Astrocyte (in vitro differentiated cells and primary cell): ENCODE results near the gene HSPA4L. TPM values are rescaled to one million over a fixed set of nuclear protein-coding genes. Genes with fewer than 3 reads are reported as not detected.

Experiments used
- DNase-seq: peaks from one replicate; pipeline ENCODE4 v3.0.0-alpha.2; 2010; ENCODE audit warnings: low read depth
- FAIRE-seq: peaks from 2 replicates; lab custom pipeline; 2011; peaks lifted over from hg19 to GRCh38; lab: Jason Lieb, UNC
- H2AFZ ChIP-seq: 2 replicates; pipeline ENCODE4 v1.6.0; 2012; ENCODE audit warnings: low read depth, low read length, inconsistent platforms
- H3K27ac ChIP-seq: 2 replicates; pipeline ENCODE4 v1.5.1; 2011; ENCODE audit warnings: low read depth, low read length, inconsistent platforms
- H3K27me3 ChIP-seq: 2 replicates; pipeline ENCODE4 v1.6.0; 2011; ENCODE audit warnings: low read length, inconsistent platforms; ENCODE audit not compliant: insufficient read depth
- H3K36me3 ChIP-seq: 2 replicates; pipeline ENCODE4 v1.5.1; 2011; ENCODE audit warnings: low read length, inconsistent platforms; ENCODE audit not compliant: insufficient read depth
- H3K4me1 ChIP-seq: 2 replicates; pipeline ENCODE4 v1.5.1; 2011; ENCODE audit warnings: low read length, inconsistent platforms; ENCODE audit not compliant: insufficient read depth
- H3K4me2 ChIP-seq: 2 replicates; pipeline ENCODE4 v1.6.0; 2012; ENCODE audit warnings: low read length, inconsistent platforms
- H3K4me3 ChIP-seq: 2 replicates; pipeline ENCODE4 v1.5.1; 2011; ENCODE audit warnings: low read depth, mild to moderate bottlenecking, low read length, inconsistent platforms; ENCODE audit not compliant: insufficient read depth
- H3K79me2 ChIP-seq: 2 replicates; pipeline ENCODE4 v1.6.0; 2012; ENCODE audit warnings: mild to moderate bottlenecking, low read length, inconsistent platforms; ENCODE audit not compliant: insufficient read depth
- H3K9ac ChIP-seq: 2 replicates; pipeline ENCODE4 v1.6.0; 2012; ENCODE audit warnings: mild to moderate bottlenecking, low read length, inconsistent platforms
- H3K9me3 ChIP-seq: 2 replicates; pipeline ENCODE4 v1.5.1; 2012; ENCODE audit warnings: low read depth, mild to moderate bottlenecking, low read length, inconsistent platforms; ENCODE audit not compliant: insufficient read depth
- H4K20me1 ChIP-seq: 2 replicates; pipeline ENCODE4 v1.6.0; 2012; ENCODE audit warnings: low read length, inconsistent platforms; ENCODE audit not compliant: insufficient read depth
- H3K27ac Mint-ChIP-seq: one replicate; pipeline ENCODE4 v1.8.0; 2021; ENCODE audit warnings: mild to moderate bottlenecking, mixed read lengths; ENCODE audit not compliant: unreplicated experiment
- H3K27me3 Mint-ChIP-seq: one replicate; pipeline ENCODE4 v1.8.0; 2021; ENCODE audit warnings: low read depth, mixed read lengths; ENCODE audit not compliant: unreplicated experiment
- H3K36me3 Mint-ChIP-seq: one replicate; pipeline ENCODE4 v1.8.0; 2021; ENCODE audit warnings: low read depth, mixed read lengths; ENCODE audit not compliant: unreplicated experiment
- H3K4me1 Mint-ChIP-seq: one replicate; pipeline ENCODE4 v1.8.0; 2021; ENCODE audit warnings: low read depth, mixed read lengths; ENCODE audit not compliant: unreplicated experiment
- H3K4me3 Mint-ChIP-seq: one replicate; pipeline ENCODE4 v1.8.0; 2021; ENCODE audit warnings: mild to moderate bottlenecking, moderate library complexity, mixed read lengths; ENCODE audit not compliant: unreplicated experiment
- H3K9me3 Mint-ChIP-seq: one replicate; pipeline ENCODE4 v1.8.0; 2021; ENCODE audit warnings: mild to moderate bottlenecking, mixed read lengths; ENCODE audit not compliant: unreplicated experiment
- CTCF ChIP-seq: IDR thresholded peaks from 2 replicates; pipeline ENCODE4 v1.5.1; 2011; ENCODE audit warnings: low read depth, mild to moderate bottlenecking, inconsistent platforms, low read length, moderate library complexity; ENCODE audit not compliant: insufficient read depth
- EZH2 ChIP-seq: IDR thresholded peaks from 2 replicates; pipeline ENCODE4 v1.6.1; 2012; ENCODE audit warnings: mild to moderate bottlenecking, low read length, inconsistent platforms; ENCODE audit not compliant: insufficient read depth
- total RNA-seq: library from RNA; stranded (reverse); gene quantifications from 2 replicates; pipeline ENCODE4 v1.2.1, GENCODE V29; 2021

Gene HSPA4L
- total RNA-seq, 1 donor from 2014 or later: 8.9 TPM

DNA sequence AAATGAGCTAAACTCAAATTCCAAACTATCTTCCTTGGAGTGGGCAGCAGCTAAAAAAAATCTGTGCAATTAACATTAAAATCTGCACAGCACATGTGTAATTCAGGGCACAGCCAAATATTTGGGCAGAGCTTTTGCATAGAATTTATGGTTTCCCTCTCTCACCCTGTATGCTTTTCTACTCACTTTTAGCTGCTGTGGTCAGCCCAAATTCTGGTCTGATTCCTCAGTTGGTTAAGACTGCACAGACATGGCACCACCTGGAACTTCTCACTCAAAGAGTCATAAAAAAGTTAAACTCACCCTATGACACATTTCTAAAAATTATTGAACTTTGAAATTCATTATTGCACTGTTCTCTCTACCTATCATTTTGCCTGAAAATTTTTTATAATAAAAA, 93.7 kb downstream of the HSPA4L start:
- no peak overlapping the region for H3K27ac Mint-ChIP-seq
- H3K36me3 Mint-ChIP-seq: no peaks in the 10 kb centered on the region
- no peak overlapping the region for H3K4me3 Mint-ChIP-seq
- H3K4me3 ChIP-seq: no peak overlapping the region
- no peaks in the 10 kb centered on the region for H3K27me3 ChIP-seq
- no peak for TF ChIP-seq CTCF
- TF ChIP-seq EZH2: no peak
- peaks cover 3% of the 10 kb centered on the region for H3K9me3 Mint-ChIP-seq
- FAIRE-seq (no peak), DNase-seq (no peak)
- H3K4me1 Mint-ChIP-seq: peaks cover 9% of the 10 kb centered on the region
- H3K27me3 Mint-ChIP-seq: no peaks in the 10 kb centered on the region
- no peaks in the 10 kb centered on the region for H4K20me1 ChIP-seq
- H3K9ac ChIP-seq: no peak overlapping the region
- no peak overlapping the region for H3K4me2 ChIP-seq
- no peaks in the 10 kb centered on the region for H3K9me3 ChIP-seq
- H3K36me3 ChIP-seq: no peaks in the 10 kb centered on the region
- H3K27ac ChIP-seq: no peak overlapping the region
- H3K4me1 ChIP-seq: peaks cover 6% of the 10 kb centered on the region
- H3K79me2 ChIP-seq: peaks cover 5% of the 10 kb centered on the region
- no peak overlapping the region for H2AFZ ChIP-seq

DNA sequence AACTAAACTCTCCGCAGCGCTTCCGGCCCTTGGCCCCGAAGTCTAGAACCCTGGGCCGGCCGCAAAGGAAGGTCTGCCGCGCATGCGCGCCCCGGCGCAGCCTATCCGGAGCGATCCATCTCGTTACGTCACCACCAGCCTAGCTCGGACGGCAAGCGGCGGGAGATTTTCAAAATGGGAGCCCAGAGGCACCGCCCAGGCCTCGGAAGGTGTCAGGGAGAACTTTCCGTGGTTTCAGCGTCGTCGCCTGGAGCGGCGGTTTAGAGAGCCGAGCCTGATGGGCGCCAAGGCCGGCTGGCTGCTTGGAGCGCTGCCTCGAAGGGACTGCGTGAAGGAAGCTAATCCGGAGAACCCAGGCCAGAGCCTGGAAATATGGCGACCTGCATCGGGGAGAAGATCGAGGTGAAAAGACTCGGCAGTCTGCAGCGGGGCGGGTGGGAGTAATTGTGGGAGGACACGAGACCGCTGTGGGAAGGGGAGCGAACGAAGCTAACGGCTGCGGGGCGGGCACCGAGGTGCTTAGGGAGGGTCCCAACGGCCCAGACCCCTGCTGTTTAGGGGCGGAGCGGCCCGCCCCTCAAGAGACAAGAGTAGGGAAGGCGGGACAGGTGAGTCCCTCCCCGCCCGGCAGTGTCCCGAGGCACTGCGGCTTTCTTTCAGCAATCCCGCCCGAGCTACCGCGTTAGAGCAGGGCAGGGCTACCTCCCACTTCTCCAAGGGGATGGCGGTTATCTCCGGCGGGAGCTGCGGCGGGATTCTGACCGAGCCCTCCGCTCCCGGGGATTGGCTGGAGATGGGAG, 98.8 kb downstream of the HSPA4L start, which contains the start of gene PLK4:
Gene PLK4 (plus strand): TSS at position 131 of the 800 bp plus-strand sequence. CDS start 242 bp downstream, at position 373.
- no peak for FAIRE-seq
- H3K27me3 Mint-ChIP-seq: no peaks in the 10 kb centered on the region
- H3K4me3 ChIP-seq: peak within 1 kb of the TSS; percentile 94
- H3K27ac Mint-ChIP-seq: peak within 1 kb of the TSS; percentile 97
- peaks cover 5% of the 10 kb centered on the region for H3K36me3 ChIP-seq
- H3K27ac ChIP-seq: peak within 1 kb of the TSS; percentile 93
- peak; percentile 77 for DNase-seq
- H4K20me1 ChIP-seq: no peaks in the 10 kb centered on the region
- H3K27me3 ChIP-seq: no peaks in the 10 kb centered on the region
- H3K9me3 ChIP-seq: no peaks in the 10 kb centered on the region
- H3K4me1 Mint-ChIP-seq: peaks cover 3% of the 10 kb centered on the region
- peak within 1 kb of the TSS; percentile 100 for H2AFZ ChIP-seq
- peak within 1 kb of the TSS; percentile 95 for H3K9ac ChIP-seq
- no peaks in the 10 kb centered on the region for H3K36me3 Mint-ChIP-seq
- no peaks in the 10 kb centered on the region for H3K4me1 ChIP-seq
- H3K4me2 ChIP-seq: peak within 1 kb of the TSS; percentile 87
- H3K79me2 ChIP-seq: peaks cover 30% of the 10 kb centered on the region
- no peak for TF ChIP-seq EZH2
- TF ChIP-seq CTCF: no peak
- H3K9me3 Mint-ChIP-seq: no peaks in the 10 kb centered on the region
- peak within 1 kb of the TSS; percentile 99 for H3K4me3 Mint-ChIP-seq

DNA sequence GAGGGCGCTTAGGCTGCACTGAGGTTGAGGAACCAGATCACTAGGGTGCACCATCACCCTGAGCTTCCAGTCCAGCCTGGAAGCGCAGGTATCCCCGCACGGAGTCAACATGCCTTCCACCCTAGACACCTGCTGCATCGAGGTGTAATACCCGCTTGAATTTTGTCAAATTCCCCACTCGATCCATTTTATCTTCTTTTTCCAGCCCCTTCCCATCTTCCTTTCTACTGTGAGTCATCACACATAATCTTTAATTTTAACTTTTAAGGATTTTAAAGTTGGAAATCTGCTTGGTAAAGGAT, 99.4 kb downstream of the HSPA4L start:
- Histone ChIP-seq H3K79me2 (peaks cover 30% of the 10 kb centered on the region), H3K36me3 (peaks cover 6% of the 10 kb centered on the region), H2AFZ (peak overlapping the region; percentile 100), H3K27ac (peak overlapping the region; percentile 93), H3K4me2 (peak overlapping the region; percentile 87), H3K4me1 (no peaks in the 10 kb centered on the region), H3K9me3 (no peaks in the 10 kb centered on the region), H3K27me3 (no peaks in the 10 kb centered on the region), H3K4me3 (peak overlapping the region; percentile 94), H3K9ac (peak overlapping the region; percentile 95), H4K20me1 (no peaks in the 10 kb centered on the region)
- no peaks in the 10 kb centered on the region for H3K4me1 Mint-ChIP-seq
- no peaks in the 10 kb centered on the region for H3K27me3 Mint-ChIP-seq
- no peaks in the 10 kb centered on the region for H3K9me3 Mint-ChIP-seq
- DNase-seq (no peak), FAIRE-seq (no peak)
- H3K36me3 Mint-ChIP-seq: no peaks in the 10 kb centered on the region
- no peak overlapping the region for H3K27ac Mint-ChIP-seq
- H3K4me3 Mint-ChIP-seq: peak overlapping the region; percentile 99
- no peak for TF ChIP-seq CTCF
- TF ChIP-seq EZH2: no peak
